Measurements from ENCODE around the gene NOS3.

The NOS3 gene

DNA sequence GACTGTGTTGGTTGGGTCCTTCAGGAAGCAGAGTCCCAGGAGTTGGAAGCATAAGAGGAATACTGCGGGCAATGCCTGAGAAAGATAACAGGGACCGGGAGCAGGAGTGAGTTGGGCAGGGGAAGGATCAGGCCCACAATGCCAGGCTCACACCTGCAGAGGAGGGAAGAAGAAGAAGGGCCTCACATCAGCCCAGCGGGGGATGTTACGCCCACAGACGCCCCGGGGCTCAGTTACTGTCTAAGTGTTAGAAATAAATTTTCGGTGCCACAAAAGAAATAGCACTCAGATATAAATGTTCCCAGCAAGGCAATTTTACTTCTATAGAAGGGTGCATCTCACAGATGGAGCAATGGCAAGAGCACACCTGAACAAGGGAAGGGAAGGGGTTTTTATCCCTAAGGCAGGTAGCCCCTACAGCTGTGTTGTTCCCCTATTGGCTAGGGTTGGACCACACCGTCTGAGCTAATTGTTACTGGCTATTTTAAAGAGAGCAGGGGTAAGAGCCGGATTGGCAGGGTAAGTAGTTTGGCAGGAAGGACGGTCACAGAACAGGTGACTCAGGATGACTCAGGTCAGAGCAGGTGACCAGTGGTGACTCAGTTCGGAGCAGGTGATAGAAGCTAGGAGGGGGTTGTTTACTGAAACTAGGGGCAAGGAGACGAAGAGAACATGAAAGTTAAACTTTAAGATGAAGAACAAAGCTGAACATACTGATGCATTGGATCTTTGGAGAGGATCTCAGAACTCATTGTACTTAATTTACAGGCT, at the start of gene NOS3:
Gene NOS3, plus strand, starts transcription at position 602 of the 771 bp plus-strand sequence. CDS start 2,787 bp downstream, outside the sequence.
- Histone ChIP-seq H3K36me3 (ENCODE audit: control insufficient read depth in 1 of 2, insufficient read depth in 2 of 2, low read length in 2 of 2) (no peaks in the 10 kb centered on the region), H3K9ac (ENCODE audit: low read depth in 1 of 2, low read length in 2 of 2) (no peak within 1 kb of the TSS), H3K27me3 (ENCODE audit: control insufficient read depth in 1 of 2, insufficient read depth in 2 of 2, low read length in 2 of 2) (no peaks in the 10 kb centered on the region), H3K4me1 (ENCODE audit: control insufficient read depth in 1 of 2, insufficient read depth in 2 of 2, low read length in 2 of 2) (peaks cover 7 to 10% of the 10 kb centered on the region in 2 donors), H3K27ac (ENCODE audit: low read depth, low read length) (no peak within 1 kb of the TSS), H3K4me3 (ENCODE audit: low read depth in 1 of 2, low read length in 2 of 2) (no peak within 1 kb of the TSS), H3K9me3 (ENCODE audit: control insufficient read depth in 1 of 2, low read length in 2 of 2) (peaks cover 0 to 5% of the 10 kb centered on the region in 2 donors)

DNA sequence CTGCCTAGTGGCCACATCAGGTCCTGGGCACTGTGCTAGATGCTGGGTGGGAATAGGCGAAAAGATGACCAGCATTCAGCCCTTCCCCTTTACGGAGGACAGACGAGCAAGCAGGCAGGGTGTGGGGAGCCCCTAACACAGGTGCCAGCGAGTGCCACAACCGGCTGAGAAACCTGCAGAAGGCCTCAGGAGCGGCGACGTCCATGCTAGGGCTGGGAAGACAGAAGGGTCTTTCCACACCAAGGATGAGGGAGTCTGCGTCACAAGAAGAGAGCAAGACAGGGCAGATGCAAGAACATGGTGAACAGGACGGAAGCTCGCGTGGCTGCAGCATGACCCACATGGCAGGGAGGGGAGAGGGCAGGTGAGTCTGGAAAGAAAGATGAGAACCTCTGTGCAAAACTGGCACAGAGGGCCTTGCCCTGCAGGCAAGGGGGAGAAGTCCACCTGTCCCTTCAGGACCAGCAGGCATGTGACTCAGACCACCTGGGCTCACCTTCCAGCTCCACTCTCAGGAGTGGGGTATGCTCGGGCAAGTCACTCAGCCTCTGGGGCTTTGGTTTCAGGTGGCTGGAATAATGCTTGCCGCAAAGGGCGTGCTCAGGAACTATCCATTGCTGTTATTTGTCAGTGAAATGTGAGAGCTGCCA, 49.3 kb upstream of the NOS3 start:
- Histone ChIP-seq H3K9ac (ENCODE audit: low read depth in 1 of 2, low read length in 2 of 2) (no peak overlapping the region), H3K27me3 (ENCODE audit: control insufficient read depth in 1 of 2, insufficient read depth in 2 of 2, low read length in 2 of 2) (no peaks in the 10 kb centered on the region), H3K9me3 (ENCODE audit: control insufficient read depth in 1 of 2, low read length in 2 of 2) (no peaks in the 10 kb centered on the region), H3K27ac (ENCODE audit: low read depth, low read length) (no peak overlapping the region), H3K36me3 (ENCODE audit: control insufficient read depth in 1 of 2, insufficient read depth in 2 of 2, low read length in 2 of 2) (no peaks in the 10 kb centered on the region), H3K4me3 (ENCODE audit: low read depth in 1 of 2, low read length in 2 of 2) (no peak overlapping the region), H3K4me1 (ENCODE audit: control insufficient read depth in 1 of 2, insufficient read depth in 2 of 2, low read length in 2 of 2) (peaks cover 12 to 22% of the 10 kb centered on the region in 2 donors)

DNA sequence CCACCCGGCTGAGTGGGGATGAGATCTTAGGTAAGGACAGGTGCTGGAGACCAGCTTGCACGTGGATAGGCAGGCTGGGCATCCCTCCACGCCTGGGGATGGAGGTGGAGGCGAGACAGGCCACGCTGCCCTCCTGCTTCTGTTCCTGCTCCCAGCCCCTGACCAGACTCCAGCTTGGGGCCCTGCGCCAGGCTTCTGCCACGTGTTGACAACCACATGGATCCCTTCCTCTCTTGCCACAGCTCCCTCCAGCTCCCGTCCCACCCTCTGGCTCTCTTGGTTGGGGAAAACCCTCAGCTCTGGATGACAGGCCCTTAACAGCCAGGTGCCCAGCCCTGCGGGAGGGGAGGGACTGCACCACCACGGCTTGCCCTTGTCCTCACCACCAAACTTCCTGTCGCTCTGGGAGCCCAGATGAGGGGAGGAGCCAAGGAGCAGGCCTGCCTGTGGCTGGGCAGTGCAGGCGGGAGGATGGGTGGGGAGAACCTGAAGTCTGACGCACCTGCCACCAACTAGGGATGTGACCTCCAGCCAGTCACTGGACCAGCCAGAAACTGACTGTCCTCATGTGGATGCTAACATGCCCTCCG, 48.7 kb upstream of the NOS3 start:
- Histone ChIP-seq H3K36me3 (ENCODE audit: control insufficient read depth in 1 of 2, insufficient read depth in 2 of 2, low read length in 2 of 2) (no peaks in the 10 kb centered on the region), H3K4me3 (ENCODE audit: low read depth in 1 of 2, low read length in 2 of 2) (no peak overlapping the region), H3K9me3 (ENCODE audit: control insufficient read depth in 1 of 2, low read length in 2 of 2) (no peaks in the 10 kb centered on the region), H3K27me3 (ENCODE audit: control insufficient read depth in 1 of 2, insufficient read depth in 2 of 2, low read length in 2 of 2) (no peaks in the 10 kb centered on the region), H3K4me1 (ENCODE audit: control insufficient read depth in 1 of 2, insufficient read depth in 2 of 2, low read length in 2 of 2) (peaks cover 12 to 22% of the 10 kb centered on the region in 2 donors), H3K9ac (ENCODE audit: low read depth in 1 of 2, low read length in 2 of 2) (no peak overlapping the region), H3K27ac (ENCODE audit: low read depth, low read length) (no peak overlapping the region)

GRCh38 chr7:150942591-150943452, 48.0 kb upstream of the NOS3 start:
- H3K4me1 ChIP-seq (ENCODE audit: control insufficient read depth in 1 of 2, insufficient read depth in 2 of 2, low read length in 2 of 2), result peaks cover 12 to 17% of the 10 kb centered on the region in 2 donors
- H3K4me3 ChIP-seq (ENCODE audit: low read depth in 1 of 2, low read length in 2 of 2), result no peak overlapping the region
- H3K27ac ChIP-seq (ENCODE audit: low read depth, low read length), result no peak overlapping the region
- H3K9ac ChIP-seq (ENCODE audit: low read depth in 1 of 2, low read length in 2 of 2), result no peak overlapping the region
- H3K27me3 ChIP-seq (ENCODE audit: control insufficient read depth in 1 of 2, insufficient read depth in 2 of 2, low read length in 2 of 2), result no peaks in the 10 kb centered on the region
- no peaks in the 10 kb centered on the region for H3K9me3 ChIP-seq (ENCODE audit: control insufficient read depth in 1 of 2, low read length in 2 of 2)
- H3K36me3 ChIP-seq (ENCODE audit: control insufficient read depth in 1 of 2, insufficient read depth in 2 of 2, low read length in 2 of 2), result no peaks in the 10 kb centered on the region

DNA sequence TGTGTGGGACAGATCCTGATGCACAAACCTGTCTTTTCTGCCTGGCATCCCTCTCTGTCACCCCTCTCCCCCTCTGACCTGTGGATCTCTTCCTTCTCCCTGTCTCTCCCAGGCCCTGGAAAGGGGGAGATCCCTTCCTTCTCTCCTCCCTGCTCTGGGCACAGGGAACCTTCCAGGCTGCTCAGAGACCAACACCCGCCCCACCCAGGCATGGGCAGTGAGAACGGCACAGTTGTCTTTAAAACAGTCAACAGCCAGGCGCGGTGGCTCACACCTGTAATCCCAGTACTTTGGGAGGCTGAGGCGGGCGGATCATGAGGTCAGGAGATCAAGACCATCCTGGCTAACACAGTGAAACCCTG, 47.4 kb upstream of the NOS3 start:
- no peak overlapping the region for H3K9ac ChIP-seq (ENCODE audit: low read depth in 1 of 2, low read length in 2 of 2)
- H3K4me1 ChIP-seq (ENCODE audit: control insufficient read depth in 1 of 2, insufficient read depth in 2 of 2, low read length in 2 of 2), result peaks cover 11 to 12% of the 10 kb centered on the region in 2 donors
- H3K9me3 ChIP-seq (ENCODE audit: control insufficient read depth in 1 of 2, low read length in 2 of 2), result no peaks in the 10 kb centered on the region
- no peaks in the 10 kb centered on the region for H3K27me3 ChIP-seq (ENCODE audit: control insufficient read depth in 1 of 2, insufficient read depth in 2 of 2, low read length in 2 of 2)
- no peak overlapping the region for H3K4me3 ChIP-seq (ENCODE audit: low read depth in 1 of 2, low read length in 2 of 2)
- H3K27ac ChIP-seq (ENCODE audit: low read depth, low read length), result no peak overlapping the region
- H3K36me3 ChIP-seq (ENCODE audit: control insufficient read depth in 1 of 2, insufficient read depth in 2 of 2, low read length in 2 of 2), result no peaks in the 10 kb centered on the region

GRCh38 chr7:150944066-150945042, 46.5 kb upstream of the NOS3 start:
- Histone ChIP-seq H3K36me3 (ENCODE audit: control insufficient read depth in 1 of 2, insufficient read depth in 2 of 2, low read length in 2 of 2) (no peaks in the 10 kb centered on the region), H3K4me3 (ENCODE audit: low read depth in 1 of 2, low read length in 2 of 2) (no peak overlapping the region), H3K4me1 (ENCODE audit: control insufficient read depth in 1 of 2, insufficient read depth in 2 of 2, low read length in 2 of 2) (peaks cover 8 to 12% of the 10 kb centered on the region in 2 donors), H3K9me3 (ENCODE audit: control insufficient read depth in 1 of 2, low read length in 2 of 2) (no peaks in the 10 kb centered on the region), H3K27me3 (ENCODE audit: control insufficient read depth in 1 of 2, insufficient read depth in 2 of 2, low read length in 2 of 2) (no peaks in the 10 kb centered on the region), H3K27ac (ENCODE audit: low read depth, low read length) (no peak overlapping the region), H3K9ac (ENCODE audit: low read depth in 1 of 2, low read length in 2 of 2) (no peak overlapping the region)

GRCh38 chr7:150945171-150945852, 45.5 kb upstream of the NOS3 start:
- H3K4me3 ChIP-seq (ENCODE audit: low read depth in 1 of 2, low read length in 2 of 2), result no peak overlapping the region
- no peaks in the 10 kb centered on the region for H3K36me3 ChIP-seq (ENCODE audit: control insufficient read depth in 1 of 2, insufficient read depth in 2 of 2, low read length in 2 of 2)
- no peak overlapping the region for H3K9ac ChIP-seq (ENCODE audit: low read depth in 1 of 2, low read length in 2 of 2)
- H3K27ac ChIP-seq (ENCODE audit: low read depth, low read length), result no peak overlapping the region
- no peaks in the 10 kb centered on the region for H3K9me3 ChIP-seq (ENCODE audit: control insufficient read depth in 1 of 2, low read length in 2 of 2)
- no peaks in the 10 kb centered on the region for H3K27me3 ChIP-seq (ENCODE audit: control insufficient read depth in 1 of 2, insufficient read depth in 2 of 2, low read length in 2 of 2)
- H3K4me1 ChIP-seq (ENCODE audit: control insufficient read depth in 1 of 2, insufficient read depth in 2 of 2, low read length in 2 of 2), result peaks cover 8 to 12% of the 10 kb centered on the region in 2 donors

DNA sequence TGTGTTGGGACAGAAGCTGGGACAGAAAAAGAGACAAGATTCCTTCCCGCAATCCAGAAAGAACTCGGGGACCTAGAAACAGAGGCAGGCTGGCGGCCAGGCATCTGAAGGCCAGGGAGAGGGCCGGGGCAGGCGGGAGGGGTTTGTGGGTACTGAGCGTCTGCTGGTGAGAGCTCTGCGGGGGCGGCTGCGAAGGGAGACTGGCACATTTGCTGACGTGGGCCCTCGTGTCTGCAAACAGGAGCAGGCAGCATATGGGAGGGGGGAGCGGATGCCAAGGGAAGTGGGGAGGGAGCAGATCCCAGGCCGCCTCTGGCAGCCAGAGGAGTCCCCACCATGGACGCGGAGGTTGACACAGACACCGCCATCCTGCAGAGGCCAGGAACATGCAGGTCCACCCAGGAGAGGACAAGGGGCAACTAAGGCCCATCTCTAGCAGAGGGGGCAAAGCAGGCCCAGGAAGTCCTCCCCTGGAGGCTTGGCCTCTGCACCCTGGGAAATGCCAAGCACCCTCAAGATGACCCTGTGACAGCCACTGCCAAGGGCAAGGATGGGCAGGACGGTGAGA, 44.9 kb upstream of the NOS3 start:
- Histone ChIP-seq H3K27ac (ENCODE audit: low read depth, low read length) (no peak overlapping the region), H3K36me3 (ENCODE audit: control insufficient read depth in 1 of 2, insufficient read depth in 2 of 2, low read length in 2 of 2) (no peaks in the 10 kb centered on the region), H3K4me3 (ENCODE audit: low read depth in 1 of 2, low read length in 2 of 2) (no peak overlapping the region)

More for the DNA sequence above, 44.9 kb upstream of the NOS3 start:
- Histone ChIP-seq H3K4me1 (ENCODE audit: control insufficient read depth in 1 of 2, insufficient read depth in 2 of 2, low read length in 2 of 2) (peaks cover 8 to 12% of the 10 kb centered on the region in 2 donors), H3K27me3 (ENCODE audit: control insufficient read depth in 1 of 2, insufficient read depth in 2 of 2, low read length in 2 of 2) (no peaks in the 10 kb centered on the region), H3K9me3 (ENCODE audit: control insufficient read depth in 1 of 2, low read length in 2 of 2) (no peaks in the 10 kb centered on the region), H3K9ac (ENCODE audit: low read depth in 1 of 2, low read length in 2 of 2) (no peak overlapping the region)
